Natural killer cell (primary cell): ENCODE measurements around the gene GALNT7. TPM values are rescaled to one million over a fixed set of nuclear protein-coding genes. Genes with fewer than 3 reads are reported as not detected.
"Not testable (repeated sequence)": the region's sequence is repeated elsewhere in the genome, so short reads cannot be mapped to it uniquely, and the experiment has no call there.

Experiments
- ATAC-seq, 3 donors: fragments of 150-1000 bp in 2 of 3; fragments of 200-7000 bp in 1 of 3; cut with Tn5 transposase; 1 replicate in 1 of 3; 2 replicates in 2 of 3; pipeline ENCODE4 v1.10.0; 2021; ENCODE audit warnings: mild to moderate bottlenecking in 2 of 3, moderate library complexity in 2 of 3
- DNase-seq, 2 donors: peaks; one replicate each; pipeline versions ENCODE4 v3.0.0 to v3.0.0-alpha.2; 2013 to 2021; ENCODE audit warnings: mixed read lengths in 1 of 2
- H3K27ac ChIP-seq: one replicate; pipeline ENCODE4 v1.5.1; 2013; ENCODE audit warnings: mild to moderate bottlenecking, low read length
- H3K27me3 ChIP-seq: one replicate; pipeline ENCODE4 v1.6.1; 2013; ENCODE audit warnings: low read length; ENCODE audit not compliant: control insufficient read depth, insufficient read depth
- H3K36me3 ChIP-seq: one replicate; pipeline ENCODE4 v1.6.1; 2013; ENCODE audit warnings: low read length; ENCODE audit not compliant: control insufficient read depth, insufficient read depth
- H3K4me1 ChIP-seq: one replicate; pipeline ENCODE4 v1.6.1; 2013; ENCODE audit warnings: low read length; ENCODE audit not compliant: control insufficient read depth, insufficient read depth
- H3K4me3 ChIP-seq: one replicate; pipeline ENCODE4 v1.5.1; 2013; ENCODE audit warnings: low read length
- H3K9me3 ChIP-seq: one replicate; pipeline ENCODE4 v1.6.1; 2013; ENCODE audit warnings: low read length; ENCODE audit not compliant: control insufficient read depth, insufficient read depth
- H3K27ac Mint-ChIP-seq, 2 donors: one replicate each; pipeline ENCODE4 v1.8.0; 2022; ENCODE audit warnings: mild to moderate bottlenecking in 2 of 2, mixed read lengths in 2 of 2, moderate library complexity in 1 of 2
- H3K27me3 Mint-ChIP-seq, 2 donors: one replicate each; pipeline ENCODE4 v1.8.0; 2022; ENCODE audit warnings: low read depth in 2 of 2, mixed read lengths in 2 of 2
- H3K36me3 Mint-ChIP-seq: one replicate; pipeline ENCODE4 v1.8.0; 2022; ENCODE audit warnings: mixed read lengths
- H3K4me1 Mint-ChIP-seq, 2 donors: one replicate each; pipeline ENCODE4 v1.8.0; 2022; ENCODE audit warnings: mixed read lengths in 2 of 2
- H3K4me3 Mint-ChIP-seq: one replicate; pipeline ENCODE4 v1.8.0; 2022; ENCODE audit warnings: mild to moderate bottlenecking, moderate library complexity, mixed read lengths
- H3K9me3 Mint-ChIP-seq, 2 donors: one replicate each; pipeline ENCODE4 v1.8.0; 2022; ENCODE audit warnings: mixed read lengths in 2 of 2
- WGBS: methylation state at CpG from one replicate; pipeline ENCODE4 v1.1.7; 2013; ENCODE audit warnings: missing lambda C conversion rate; ENCODE audit not compliant: insufficient coverage; 5-methylcytosine and 5-hydroxymethylcytosine counted together
- intact Hi-C: fragments of 100-400 bp; cut with micrococcal nuclease; formaldehyde crosslinking; loops from one replicate; pipeline ENCODE4 v1.14.2; 2022
- total RNA-seq, 4 donors: library from RNA; stranded (reverse); fragments of 120-200 nt in 1 of 4; gene quantifications; one replicate each; pipeline versions ENCODE4 v1.2.3 to v1.2.4, GENCODE V29; 2013 to 2022
- TF ChIP-seq, protein P1 (sequence below): fragments of 200-600 bp; IDR thresholded peaks from one replicate; pipeline ENCODE4 v1.8.0; 2022; ENCODE audit warnings: antibody characterized with exemption

GALNT7 gene, protein sequence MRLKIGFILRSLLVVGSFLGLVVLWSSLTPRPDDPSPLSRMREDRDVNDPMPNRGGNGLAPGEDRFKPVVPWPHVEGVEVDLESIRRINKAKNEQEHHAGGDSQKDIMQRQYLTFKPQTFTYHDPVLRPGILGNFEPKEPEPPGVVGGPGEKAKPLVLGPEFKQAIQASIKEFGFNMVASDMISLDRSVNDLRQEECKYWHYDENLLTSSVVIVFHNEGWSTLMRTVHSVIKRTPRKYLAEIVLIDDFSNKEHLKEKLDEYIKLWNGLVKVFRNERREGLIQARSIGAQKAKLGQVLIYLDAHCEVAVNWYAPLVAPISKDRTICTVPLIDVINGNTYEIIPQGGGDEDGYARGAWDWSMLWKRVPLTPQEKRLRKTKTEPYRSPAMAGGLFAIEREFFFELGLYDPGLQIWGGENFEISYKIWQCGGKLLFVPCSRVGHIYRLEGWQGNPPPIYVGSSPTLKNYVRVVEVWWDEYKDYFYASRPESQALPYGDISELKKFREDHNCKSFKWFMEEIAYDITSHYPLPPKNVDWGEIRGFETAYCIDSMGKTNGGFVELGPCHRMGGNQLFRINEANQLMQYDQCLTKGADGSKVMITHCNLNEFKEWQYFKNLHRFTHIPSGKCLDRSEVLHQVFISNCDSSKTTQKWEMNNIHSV
- total RNA-seq, result 10 to 100 TPM; 10.9 to 20.8 (median 15.6) TPM
- total RNA-seq (2013), result 27.2 TPM

DNA sequence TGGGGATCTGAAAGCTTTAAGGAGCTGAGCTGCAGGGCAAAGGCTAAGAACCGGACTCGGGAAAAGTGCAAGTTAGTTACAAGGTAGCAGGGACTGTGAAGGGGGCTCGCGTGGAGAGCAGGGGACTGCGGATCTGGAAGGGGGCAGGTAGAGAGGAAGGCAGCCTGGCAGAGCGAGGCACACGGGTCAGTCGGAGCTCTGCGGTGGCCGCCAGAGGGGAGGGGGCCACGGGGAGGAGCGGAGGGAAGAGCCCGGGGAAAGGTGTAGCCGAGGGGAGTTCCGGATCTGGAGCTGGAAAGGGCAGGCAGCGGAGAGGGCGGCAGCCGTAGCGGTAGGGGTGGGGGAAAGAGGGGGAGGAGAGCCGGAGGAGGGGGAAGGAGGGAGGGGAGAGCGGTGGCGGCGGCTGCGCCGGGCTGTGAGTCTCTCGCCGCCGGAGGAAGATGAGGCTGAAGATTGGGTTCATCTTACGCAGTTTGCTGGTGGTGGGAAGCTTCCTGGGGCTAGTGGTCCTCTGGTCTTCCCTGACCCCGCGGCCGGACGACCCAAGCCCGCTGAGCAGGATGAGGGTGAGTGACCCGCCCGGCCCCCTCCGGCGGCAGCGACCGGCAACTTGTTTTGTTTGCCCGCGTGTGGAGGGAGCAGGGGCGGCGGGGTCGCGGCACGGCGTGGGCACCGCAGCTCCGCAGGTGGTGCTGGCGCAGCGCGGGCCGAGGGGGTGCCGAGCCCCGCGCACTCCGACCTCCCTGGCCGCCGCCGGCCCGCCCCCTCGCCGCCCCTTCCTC lies at the start of gene GALNT7:
Gene GALNT7, plus strand, starts transcription at position 416 of the 782 bp plus-strand sequence. Its CDS starts 25 bp downstream, at position 441.
- Mint-ChIP-seq H3K9me3 (no peaks in the 10 kb centered on the region), H3K4me1 (peaks cover 42 to 47% of the 10 kb centered on the region in 2 donors), H3K36me3 (no peaks in the 10 kb centered on the region), H3K27me3 (no peaks in the 10 kb centered on the region), H3K4me3 (peak within 1 kb of the TSS; percentile 99), H3K27ac (peak within 1 kb of the TSS; percentile 80 to 93)
- DNase-seq (peak; percentile 40 to 77), ATAC-seq (peak; percentile 56 to 60 (median 57))
- TF ChIP-seq, protein P1, sequence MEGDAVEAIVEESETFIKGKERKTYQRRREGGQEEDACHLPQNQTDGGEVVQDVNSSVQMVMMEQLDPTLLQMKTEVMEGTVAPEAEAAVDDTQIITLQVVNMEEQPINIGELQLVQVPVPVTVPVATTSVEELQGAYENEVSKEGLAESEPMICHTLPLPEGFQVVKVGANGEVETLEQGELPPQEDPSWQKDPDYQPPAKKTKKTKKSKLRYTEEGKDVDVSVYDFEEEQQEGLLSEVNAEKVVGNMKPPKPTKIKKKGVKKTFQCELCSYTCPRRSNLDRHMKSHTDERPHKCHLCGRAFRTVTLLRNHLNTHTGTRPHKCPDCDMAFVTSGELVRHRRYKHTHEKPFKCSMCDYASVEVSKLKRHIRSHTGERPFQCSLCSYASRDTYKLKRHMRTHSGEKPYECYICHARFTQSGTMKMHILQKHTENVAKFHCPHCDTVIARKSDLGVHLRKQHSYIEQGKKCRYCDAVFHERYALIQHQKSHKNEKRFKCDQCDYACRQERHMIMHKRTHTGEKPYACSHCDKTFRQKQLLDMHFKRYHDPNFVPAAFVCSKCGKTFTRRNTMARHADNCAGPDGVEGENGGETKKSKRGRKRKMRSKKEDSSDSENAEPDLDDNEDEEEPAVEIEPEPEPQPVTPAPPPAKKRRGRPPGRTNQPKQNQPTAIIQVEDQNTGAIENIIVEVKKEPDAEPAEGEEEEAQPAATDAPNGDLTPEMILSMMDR, result no peak
- intact Hi-C loops, result loop anchor here (1.0 to 5.0 kb wide), 2 partner anchors 164 to 201 kb away; partner anchors contain the start of gene HMGB2
- peak within 1 kb of the TSS; percentile 69 for H3K27ac ChIP-seq
- no peaks in the 10 kb centered on the region for H3K36me3 ChIP-seq
- no peaks in the 10 kb centered on the region for H3K27me3 ChIP-seq
- H3K9me3 ChIP-seq, result no peaks in the 10 kb centered on the region
- peaks cover 16% of the 10 kb centered on the region for H3K4me1 ChIP-seq
- under 1% methylated on average over 64 of the region's 64 CpGs for WGBS
- H3K4me3 ChIP-seq, result peak within 1 kb of the TSS; percentile 62

DNA sequence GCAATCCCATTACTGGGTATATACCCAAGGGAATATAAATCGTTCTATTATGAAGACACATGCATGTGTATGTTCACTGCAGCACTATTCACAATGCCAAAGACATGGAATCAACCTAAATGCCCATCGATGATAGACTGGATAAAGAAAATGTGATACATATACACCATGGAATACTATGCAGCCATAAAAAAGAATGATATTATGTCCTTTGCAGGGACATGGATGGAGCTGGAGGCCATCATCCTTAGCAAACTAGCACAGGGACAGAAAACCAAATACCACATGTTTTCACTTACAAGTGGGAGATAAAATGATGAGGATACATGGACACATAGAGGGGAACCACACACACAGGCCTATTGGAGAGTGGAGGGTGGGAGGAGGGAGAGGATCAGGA lies 49.8 kb upstream of the GALNT7 start:
- H3K36me3 Mint-ChIP-seq, H3K4me3 Mint-ChIP-seq, H3K9me3 ChIP-seq, H3K27me3 ChIP-seq, H3K4me3 ChIP-seq, ATAC-seq, H3K9me3 Mint-ChIP-seq, intact Hi-C loops, H3K27ac Mint-ChIP-seq, H3K36me3 ChIP-seq, H3K27ac ChIP-seq, H3K4me1 ChIP-seq, H3K4me1 Mint-ChIP-seq, H3K27me3 Mint-ChIP-seq, DNase-seq: not testable (repeated sequence)
- 60% methylated on average over 1 of the region's 2 CpGs for WGBS

DNA sequence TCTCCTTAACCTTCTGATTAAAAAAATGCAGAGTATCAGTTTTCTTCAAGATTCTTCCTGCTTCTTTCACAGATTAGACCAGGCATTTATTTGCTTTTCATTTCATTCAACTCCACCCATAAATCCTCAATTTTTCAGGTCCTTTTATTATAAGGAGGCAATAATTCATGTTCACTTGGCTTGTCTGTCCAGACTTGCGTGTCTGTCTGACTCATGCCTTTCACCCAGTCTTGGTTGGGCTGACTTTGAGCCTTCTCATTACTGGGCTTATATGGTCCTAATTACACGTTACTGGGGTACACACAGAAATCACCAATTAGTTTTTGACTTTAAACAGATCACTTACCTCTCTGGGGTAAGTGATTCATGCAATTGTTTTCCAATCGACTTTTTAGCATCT lies 48.8 kb upstream of the GALNT7 start:
- H3K27ac Mint-ChIP-seq, result no peak overlapping the region
- TF ChIP-seq, protein P1, result no peak
- intact Hi-C loops, result no loop called here

More for the DNA sequence above, 48.8 kb upstream of the GALNT7 start:
- peaks cover 4 to 7% of the 10 kb centered on the region in 2 donors for H3K27me3 Mint-ChIP-seq
- WGBS, result 80% methylated on average over 3 of the region's 3 CpGs
- Histone ChIP-seq H3K4me1 (no peaks in the 10 kb centered on the region), H3K9me3 (no peaks in the 10 kb centered on the region), H3K27me3 (no peaks in the 10 kb centered on the region), H3K36me3 (no peaks in the 10 kb centered on the region), H3K4me3 (no peak overlapping the region), H3K27ac (no peak overlapping the region)
- no peak overlapping the region for H3K4me3 Mint-ChIP-seq
- H3K4me1 Mint-ChIP-seq, result no peaks in the 10 kb centered on the region
- H3K9me3 Mint-ChIP-seq, result no peaks in the 10 kb centered on the region
- DNase-seq (no peak), ATAC-seq (no peak)
- H3K36me3 Mint-ChIP-seq, result no peaks in the 10 kb centered on the region
